AG10803 (cell line): ENCODE results near the gene ARHGAP10.
A peak's percentile ranks its signal among the peaks of the same experiment; 100 is the strongest.

ENCODE experiments used
- DNase-seq: peaks from one replicate; pipeline ENCODE4 v3.0.0; 2010; ENCODE audit warnings: low read depth
- H3K4me3 ChIP-seq: 2 replicates; pipeline ENCODE4 v1.5.1; 2011; ENCODE audit warnings: mild to moderate bottlenecking, low read length, control low read depth
- CTCF ChIP-seq: conservative IDR thresholded peaks from 2 replicates; pipeline ENCODE4 v1.5.1; 2011; ENCODE audit warnings: mild to moderate bottlenecking, low read length, control low read depth, inconsistent platforms

Gene ARHGAP10

GRCh38 chr4:148006001-148006400, 274.1 kb downstream of the ARHGAP10 start:
- H3K4me3 ChIP-seq: no peak overlapping the region
- no peak for TF ChIP-seq CTCF
- no peak for DNase-seq

GRCh38 chr4:148007314-148007760, 275.4 kb downstream of the ARHGAP10 start:
- no peak for TF ChIP-seq CTCF
- H3K4me3 ChIP-seq: no peak overlapping the region
- peak; percentile 97 for DNase-seq

GRCh38 chr4:148007792-148008191, 275.9 kb downstream of the ARHGAP10 start:
- DNase-seq: no peak
- no peak for TF ChIP-seq CTCF
- H3K4me3 ChIP-seq: no peak overlapping the region

- DNase-seq: no peak
- no peak for TF ChIP-seq CTCF
- no peak overlapping the region for H3K4me3 ChIP-seq
Measured at GRCh38 chr4:148015058-148015457, 283.2 kb downstream of the ARHGAP10 start.

- no peak for DNase-seq
- no peak for TF ChIP-seq CTCF
- no peak overlapping the region for H3K4me3 ChIP-seq
Measured at GRCh38 chr4:148015468-148015867, 283.6 kb downstream of the ARHGAP10 start.

- no peak overlapping the region for H3K4me3 ChIP-seq
- DNase-seq: no peak
- TF ChIP-seq CTCF: no peak
Measured at GRCh38 chr4:148016063-148016637, 284.3 kb downstream of the ARHGAP10 start.

GRCh38 chr4:148017801-148018200, 285.9 kb downstream of the ARHGAP10 start:
- H3K4me3 ChIP-seq: no peak overlapping the region
- DNase-seq: no peak
- no peak for TF ChIP-seq CTCF
